Retinal pigment epithelial cell (primary cell): ENCODE results near the gene ABCA7.
A peak's percentile ranks its signal among the peaks of the same experiment; 100 is the strongest.
"Not testable (repeated sequence)": the region's sequence is repeated elsewhere in the genome, so short reads cannot be mapped to it uniquely, and the experiment has no call there.

Experiments
- DNase-seq: peaks from one replicate; pipeline ENCODE4 v3.0.0-alpha.2; 2010; ENCODE audit warnings: low read depth
- H3K4me3 ChIP-seq: 2 replicates; pipeline ENCODE4 v1.5.1; 2011; ENCODE audit warnings: mild to moderate bottlenecking, low read length, control low read depth, moderate library complexity
- TF ChIP-seq, protein P1 (sequence below): conservative IDR thresholded peaks from 2 replicates; pipeline ENCODE4 v1.5.1; 2011; ENCODE audit warnings: low read depth, low read length, control low read depth, inconsistent platforms

Gene ABCA7

DNA sequence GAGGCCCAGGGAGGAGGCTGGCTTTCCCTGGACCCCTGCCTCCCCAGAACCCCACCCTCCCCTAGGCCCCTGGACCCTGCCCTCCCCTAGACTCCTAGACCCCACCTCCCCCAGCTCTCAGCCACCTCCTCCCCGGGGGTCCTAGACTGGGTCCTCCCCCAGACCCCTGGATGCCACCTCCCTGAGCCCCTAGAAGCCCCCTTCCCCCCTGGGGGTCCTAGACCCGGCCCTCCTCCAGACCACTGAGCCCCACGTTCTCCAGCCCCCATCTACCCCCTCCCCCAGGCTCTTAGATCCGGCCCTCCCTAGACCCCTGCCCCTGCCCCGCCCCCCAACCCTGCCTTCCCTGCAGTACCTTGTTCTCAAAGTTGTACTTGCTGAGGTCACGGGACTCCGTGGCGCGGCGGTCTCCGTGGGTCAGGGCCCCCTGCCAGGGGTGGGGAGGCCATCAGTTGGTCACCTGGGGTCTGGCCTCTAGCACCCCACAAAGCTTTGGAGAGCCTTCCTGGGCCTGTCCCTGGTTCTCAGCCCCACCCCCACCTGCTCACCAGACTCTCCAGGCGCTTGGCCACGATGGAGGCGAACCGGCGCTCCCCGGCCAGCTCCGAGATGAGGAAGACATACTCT is 71.8 kb downstream of the ABCA7 start:
- TF ChIP-seq, protein P1, sequence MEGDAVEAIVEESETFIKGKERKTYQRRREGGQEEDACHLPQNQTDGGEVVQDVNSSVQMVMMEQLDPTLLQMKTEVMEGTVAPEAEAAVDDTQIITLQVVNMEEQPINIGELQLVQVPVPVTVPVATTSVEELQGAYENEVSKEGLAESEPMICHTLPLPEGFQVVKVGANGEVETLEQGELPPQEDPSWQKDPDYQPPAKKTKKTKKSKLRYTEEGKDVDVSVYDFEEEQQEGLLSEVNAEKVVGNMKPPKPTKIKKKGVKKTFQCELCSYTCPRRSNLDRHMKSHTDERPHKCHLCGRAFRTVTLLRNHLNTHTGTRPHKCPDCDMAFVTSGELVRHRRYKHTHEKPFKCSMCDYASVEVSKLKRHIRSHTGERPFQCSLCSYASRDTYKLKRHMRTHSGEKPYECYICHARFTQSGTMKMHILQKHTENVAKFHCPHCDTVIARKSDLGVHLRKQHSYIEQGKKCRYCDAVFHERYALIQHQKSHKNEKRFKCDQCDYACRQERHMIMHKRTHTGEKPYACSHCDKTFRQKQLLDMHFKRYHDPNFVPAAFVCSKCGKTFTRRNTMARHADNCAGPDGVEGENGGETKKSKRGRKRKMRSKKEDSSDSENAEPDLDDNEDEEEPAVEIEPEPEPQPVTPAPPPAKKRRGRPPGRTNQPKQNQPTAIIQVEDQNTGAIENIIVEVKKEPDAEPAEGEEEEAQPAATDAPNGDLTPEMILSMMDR: no peak
- no peak for DNase-seq
- H3K4me3 ChIP-seq: no peak overlapping the region

DNA sequence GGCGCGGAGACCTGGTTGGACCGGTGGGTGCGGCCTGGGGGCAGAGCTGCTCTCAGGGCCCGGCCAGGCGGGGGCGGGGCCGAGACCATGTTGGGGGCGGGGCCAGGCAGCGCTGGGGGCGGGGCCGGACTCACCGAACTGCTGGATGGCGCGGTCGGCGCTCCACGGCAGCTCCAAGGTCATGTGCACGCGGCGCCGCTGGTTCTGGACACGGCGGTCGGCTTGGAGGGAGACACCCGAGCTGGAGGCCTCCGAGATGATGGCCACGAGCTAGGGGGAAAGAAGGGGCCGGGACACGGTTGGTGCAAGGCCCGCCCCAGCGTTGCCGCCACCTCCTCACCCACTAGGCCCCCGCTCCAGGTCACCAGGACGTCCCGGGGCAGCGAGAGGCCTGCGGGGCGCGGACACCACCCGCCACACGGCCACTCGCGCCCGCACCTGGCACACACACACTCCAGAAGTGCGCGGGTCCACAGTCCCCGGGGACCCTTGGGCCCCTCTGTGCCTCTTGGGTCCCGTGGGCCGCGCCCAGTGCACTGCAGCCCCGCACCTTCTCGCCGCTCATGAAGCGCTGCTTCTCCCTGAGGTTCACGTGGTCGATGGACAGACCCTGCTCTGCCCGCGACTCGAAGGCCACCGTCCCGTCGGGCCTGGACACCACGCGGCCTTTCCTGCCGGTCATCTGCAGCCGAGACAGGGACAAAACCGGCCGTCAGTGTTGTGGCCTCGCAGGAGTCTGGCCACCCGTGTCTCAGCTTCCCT is 72.5 kb downstream of the ABCA7 start:
- H3K4me3 ChIP-seq: no peak overlapping the region
- TF ChIP-seq, protein P1: no peak
- no peak for DNase-seq

DNA sequence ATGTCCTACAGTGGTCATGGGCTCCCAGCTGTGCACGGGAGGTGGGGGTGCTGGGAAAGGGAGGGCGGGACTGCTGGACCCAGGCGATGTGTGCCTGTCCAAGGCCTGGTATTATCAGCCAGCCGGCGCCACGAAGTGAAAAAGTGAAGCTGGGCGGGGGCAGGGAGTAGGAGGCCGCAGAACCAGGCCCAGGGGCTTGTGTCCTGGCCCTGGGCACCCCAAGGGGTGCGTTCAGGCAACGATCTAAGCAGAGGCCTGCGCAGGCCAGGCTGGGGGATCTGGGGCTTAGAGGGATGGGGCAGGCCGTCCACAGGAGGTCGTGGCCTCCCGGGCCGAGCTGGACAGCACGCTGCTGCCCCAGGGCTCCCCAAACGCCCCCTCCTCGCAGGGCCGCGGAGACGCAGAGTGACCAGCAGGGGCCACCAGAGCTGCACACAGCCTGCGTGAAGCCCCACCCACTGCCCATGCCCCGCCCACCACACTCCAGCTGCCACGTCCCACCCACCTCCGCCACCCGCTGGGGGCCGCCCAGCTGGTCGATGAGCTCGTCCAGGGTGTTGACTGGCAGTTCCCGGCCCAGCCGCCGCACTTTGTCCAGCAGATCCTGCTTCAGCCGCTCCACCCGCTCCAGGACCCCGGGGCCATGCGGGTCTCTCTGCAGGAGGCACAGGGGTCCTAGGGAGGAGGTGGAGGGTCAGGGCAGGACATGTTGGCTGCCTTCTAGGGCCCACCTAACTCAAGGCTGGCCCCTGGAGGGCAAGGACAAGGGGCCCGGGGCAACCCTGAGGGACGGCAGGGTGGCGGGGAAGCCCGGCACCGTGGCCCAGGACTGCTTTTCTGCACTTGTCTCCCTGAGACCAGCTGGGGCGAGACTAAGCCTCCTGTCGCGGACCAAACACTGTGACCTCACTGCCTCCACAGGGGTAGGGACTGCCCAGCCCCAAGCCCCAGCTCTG is 73.4 kb downstream of the ABCA7 start:
- TF ChIP-seq, protein P1: peak; percentile 79
- DNase-seq: peak; percentile 60
- H3K4me3 ChIP-seq: no peak overlapping the region

DNA sequence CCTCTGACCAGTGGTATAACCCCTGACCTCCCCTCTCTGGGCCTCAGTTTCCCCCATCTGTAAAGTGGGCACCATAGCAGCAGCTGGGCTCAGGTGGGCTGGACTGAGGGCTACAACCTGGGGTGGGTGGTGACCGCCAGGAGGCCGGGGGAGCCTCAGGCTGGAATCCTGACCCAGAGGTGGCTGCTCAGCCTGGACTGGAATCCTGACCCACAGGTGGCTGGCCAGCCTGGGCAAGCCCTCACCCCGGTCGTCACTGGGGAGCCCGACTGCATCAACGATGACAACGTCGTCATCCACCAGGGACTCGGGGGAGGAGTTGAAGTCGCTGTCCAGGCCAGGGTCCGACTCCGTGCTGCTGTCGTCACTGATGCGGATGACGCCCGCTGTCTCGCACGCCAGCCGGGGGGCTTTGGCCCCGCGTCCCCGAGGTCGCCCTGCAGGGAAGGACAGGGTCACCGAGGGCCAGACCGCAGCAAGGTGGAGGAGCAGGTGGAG is 74.1 kb downstream of the ABCA7 start:
- DNase-seq: no peak
- H3K4me3 ChIP-seq: no peak overlapping the region
- TF ChIP-seq, protein P1: no peak

DNA sequence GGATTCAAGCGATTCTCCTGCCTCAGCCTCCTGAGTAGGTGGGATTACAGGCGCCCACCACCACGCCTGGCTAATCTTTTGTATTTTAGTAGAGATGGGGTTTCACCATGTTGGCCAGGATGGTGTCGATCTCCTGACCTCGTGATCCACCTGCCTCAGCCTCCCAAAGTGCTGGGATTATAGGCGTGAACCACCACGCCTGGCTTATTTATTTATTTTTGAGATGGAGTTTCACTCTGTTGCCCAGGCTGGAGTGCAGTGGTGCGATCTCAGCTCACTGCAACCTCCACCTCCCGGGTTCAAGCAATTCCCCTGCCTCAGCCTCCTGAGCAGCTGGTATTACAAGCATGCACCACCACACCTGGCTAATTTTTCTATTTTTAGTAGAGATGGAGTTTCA is 74.8 kb downstream of the ABCA7 start:
- DNase-seq, H3K4me3 ChIP-seq: not testable (repeated sequence)
